ENCODE data around the gene PACRG.

Gene PACRG

DNA sequence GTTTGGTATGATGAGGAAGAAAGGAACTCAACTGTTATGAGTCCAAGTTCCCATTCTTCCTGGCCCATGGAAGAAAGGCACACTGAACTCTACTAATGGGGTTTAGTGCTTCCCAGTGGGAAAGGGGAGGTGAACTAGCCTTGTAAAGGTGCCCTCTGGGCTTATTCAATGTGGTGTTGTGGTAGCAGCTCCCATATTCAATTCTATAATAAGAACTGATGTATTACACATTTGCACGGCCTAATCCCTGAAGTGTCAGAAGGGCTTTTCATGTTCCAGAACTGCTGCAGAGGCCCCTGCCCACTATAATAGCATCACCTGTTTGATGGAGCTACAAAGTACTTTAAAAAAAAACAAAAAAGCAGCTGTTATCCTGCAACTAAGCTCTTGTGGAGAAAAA lies 17.4 kb upstream of the PACRG start:
- DNase-seq (ENCODE audit: low spot score): no peak

DNA sequence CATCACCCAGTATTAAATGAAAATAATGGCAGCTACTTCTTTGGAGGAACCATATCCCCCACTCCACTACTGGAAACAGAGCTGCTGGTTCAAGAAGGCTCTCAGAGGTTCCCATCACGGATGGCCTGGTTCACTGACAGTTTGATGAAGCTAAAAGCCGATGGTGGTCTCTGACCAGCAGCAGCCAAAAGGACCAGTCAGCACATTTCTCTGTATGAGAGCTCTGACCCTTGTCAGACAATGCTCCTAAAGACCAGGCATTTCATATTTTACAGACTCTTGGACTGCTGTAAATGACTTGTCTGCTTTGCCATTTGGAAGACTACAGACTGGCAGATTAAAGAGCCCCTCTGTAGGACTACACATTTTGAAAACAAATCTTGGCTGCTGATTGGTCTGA lies 16.8 kb upstream of the PACRG start:
- DNase-seq (ENCODE audit: low spot score): no peak

DNA sequence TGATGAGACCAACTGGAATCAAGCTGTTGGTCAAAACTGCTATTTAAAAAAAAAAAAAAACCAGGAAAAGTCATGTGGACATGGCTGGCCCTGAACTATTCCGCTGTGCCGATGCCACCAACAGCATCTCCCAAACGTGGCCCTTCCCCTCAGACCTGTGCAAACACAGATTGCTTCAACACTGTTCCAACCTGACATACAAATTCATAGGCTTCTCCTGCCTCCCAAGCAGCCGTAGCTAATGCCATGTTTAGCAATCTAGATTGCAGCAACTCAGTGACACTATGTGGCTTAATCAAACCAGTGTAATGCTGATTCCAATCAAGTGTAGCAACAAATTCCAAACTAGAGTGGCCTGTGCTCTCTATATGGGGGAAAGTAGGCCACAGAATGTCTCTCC lies 16.4 kb upstream of the PACRG start:
- no peak for DNase-seq (ENCODE audit: low spot score)

DNA sequence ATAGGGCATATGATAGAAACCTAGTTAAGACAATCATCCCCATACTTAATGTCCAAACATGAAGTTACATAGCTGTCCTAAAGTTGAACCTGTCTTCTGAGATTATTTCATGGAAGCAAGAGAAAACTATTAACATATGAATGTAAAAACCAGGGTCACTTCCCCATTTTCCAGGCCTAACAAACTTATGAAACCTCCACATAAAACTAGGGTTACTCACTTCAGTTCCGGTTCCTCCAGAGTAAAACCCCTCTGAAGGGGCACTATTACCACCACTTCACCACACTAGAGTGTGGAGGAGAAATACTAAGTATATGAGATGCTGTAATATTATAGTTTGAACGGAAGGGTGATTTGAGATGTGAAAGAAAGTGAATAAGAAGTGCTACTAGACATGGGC lies 15.1 kb upstream of the PACRG start:
- no peak for DNase-seq (ENCODE audit: low spot score)

DNA sequence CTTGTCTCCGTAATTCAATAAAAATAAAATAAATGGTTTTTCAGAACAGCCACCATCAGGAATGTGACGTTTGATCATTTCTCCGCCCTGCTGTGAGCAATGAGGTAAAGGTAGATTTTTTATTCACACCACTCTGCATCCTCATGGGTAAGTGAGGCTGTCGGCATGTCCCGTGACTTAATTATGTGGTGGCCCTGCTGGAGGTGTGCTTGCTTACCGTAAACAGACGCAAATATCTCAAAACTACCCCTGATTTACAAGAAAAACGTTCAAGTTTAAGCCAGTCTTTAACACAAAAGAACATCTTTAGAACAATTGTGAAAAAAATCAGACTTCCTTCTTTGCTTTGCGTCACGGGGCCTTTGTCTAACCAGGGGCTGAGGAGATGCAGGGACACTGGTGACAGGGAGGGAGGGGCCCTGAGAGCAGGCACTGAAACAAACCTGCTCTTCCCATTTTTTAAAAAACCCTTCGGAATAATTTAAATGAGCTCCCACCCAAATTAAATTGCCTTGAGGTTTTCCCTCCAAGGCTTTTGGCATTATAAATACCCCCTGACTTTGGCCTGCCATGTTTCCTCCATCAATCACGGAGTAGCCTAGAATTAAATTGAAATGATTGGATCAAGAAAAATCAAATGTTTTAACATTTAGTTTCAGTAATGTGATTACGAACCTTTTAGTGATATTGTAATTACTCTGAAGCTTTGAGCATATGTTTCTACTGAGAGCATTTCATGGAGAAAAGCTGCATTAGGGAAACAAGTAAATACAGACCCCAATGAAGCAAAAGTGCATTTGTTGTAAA lies 13.6 kb upstream of the PACRG start:
- DNase-seq (ENCODE audit: low spot score): no peak

DNA sequence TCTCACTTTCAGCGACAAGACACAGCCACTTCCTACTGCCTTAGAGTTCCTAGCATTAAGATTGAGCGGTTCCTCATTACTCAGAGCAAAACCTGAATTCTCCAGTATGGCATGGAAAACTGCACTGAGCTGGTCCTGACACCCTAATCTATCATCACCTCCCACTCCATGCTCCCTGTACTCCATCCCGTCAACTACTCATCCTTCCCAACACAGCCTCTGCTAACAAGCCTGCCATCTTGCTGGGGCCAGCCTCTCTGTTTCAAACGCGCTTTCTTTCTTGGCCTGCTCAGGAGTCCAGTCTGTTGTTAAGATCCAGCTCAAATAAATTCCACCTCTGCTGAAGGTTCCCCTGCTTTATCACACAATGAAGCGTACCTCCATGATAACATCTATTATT lies 12.2 kb upstream of the PACRG start:
- DNase-seq (ENCODE audit: low spot score): no peak

DNA sequence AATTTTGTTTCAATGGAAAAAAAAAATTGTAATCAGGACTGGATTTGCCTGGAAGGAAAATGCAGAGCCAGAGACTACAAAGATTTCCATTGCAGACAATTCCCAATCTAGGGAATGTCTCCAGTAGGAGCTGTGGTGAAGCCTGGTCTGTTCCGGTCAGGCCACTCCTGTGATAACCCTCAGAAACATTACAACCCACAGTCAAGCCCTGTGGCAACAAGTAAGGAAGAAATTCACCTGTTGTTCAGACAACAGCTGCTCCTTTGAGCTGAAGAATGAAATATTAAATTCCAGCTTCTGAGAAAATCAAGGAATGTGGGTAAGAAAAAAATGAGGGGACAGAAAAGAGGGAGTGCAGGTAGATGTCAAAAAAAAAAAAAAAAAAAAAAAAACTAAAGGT lies 8.2 kb upstream of the PACRG start:
- no peak for DNase-seq (ENCODE audit: low spot score)

DNA sequence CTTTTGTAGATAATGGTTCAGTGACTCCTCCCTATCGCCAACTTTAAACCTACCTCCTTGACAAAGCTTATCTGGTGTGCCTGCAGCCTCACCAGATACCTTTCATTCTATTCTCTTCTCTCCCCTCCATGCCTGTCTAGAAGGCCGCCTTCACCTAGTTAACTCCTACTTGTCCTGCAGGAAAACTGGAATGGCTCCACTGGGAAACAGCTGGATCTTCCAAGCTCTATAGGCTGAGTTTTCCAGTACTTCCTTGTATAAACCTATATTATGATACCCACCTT lies 6.4 kb upstream of the PACRG start:
- DNase-seq (ENCODE audit: low spot score): no peak

DNA sequence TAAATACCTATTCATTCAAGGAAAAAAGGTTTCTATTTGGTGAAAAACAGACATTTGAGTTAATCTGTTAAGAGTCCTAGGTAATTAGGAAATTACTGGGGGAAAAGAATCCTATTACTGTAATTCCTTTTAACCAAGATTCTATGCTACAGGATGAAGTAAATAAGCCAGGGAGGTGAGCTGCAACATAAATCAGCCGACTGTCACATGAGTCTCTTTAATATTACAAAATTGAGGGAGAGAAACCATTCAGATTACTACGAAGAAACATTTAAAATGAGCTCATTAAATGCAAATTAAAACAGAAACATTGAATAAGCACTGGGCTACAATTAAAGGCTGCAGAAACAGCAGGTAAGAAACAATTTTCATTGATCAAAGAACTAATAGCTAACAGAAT lies 5.5 kb upstream of the PACRG start:
- no peak for DNase-seq (ENCODE audit: low spot score)

DNA sequence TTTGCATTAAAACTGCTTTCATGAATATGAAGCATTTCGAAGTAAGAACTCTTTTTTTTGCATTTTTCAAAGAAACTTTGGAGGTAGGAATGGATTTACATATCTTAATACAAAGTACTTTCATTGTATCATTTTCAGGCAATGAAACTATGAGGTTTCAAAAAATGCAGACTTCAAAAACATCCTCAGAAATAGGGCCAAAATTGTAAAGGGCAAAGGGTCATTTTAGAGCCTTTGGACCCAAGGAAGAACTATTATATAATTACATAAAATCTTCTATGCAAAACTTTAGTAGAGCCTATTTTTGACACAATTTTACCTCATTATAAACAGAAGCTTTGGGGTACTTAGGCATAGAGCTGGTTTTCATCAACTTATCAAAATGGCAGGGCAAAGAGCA lies 5.1 kb upstream of the PACRG start:
- no peak for DNase-seq (ENCODE audit: low spot score)

DNA sequence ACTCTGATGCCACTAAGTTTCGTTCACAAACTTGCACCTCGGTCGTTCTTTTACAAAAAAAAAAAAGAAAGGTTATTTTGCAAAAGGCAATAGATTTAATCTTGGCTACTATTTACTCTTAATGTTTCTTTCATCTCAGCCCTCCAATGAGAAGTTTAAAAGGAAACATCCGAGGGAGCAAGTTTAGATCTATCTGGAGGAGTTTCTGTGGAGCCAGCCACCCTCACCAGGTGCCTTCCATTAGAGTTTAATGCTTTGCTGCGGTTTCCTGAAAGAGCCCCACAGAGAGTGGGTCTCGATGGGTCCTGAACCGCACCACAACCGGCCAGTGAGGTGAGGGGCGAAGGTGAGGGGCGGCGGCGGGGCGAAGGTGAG lies 840 bp upstream of the PACRG start:
- DNase-seq (ENCODE audit: low spot score): no peak

DNA sequence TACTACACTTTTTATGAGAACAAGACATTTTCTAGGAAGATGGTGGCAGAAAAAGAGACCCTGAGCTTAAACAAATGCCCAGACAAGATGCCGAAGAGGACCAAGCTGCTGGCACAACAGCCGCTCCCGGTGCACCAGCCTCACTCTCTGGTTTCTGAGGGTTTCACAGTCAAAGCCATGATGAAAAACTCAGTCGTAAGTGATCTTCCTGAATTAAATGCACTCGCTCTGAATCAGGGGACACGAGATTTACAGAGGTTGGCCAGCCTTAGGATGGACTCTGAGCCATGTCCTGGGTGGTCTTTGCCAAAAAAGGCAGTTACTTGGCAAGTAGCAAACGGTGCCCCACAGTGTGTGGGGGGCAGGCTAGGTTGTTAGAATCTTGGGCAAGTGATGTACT lies 423 bp downstream of the PACRG start:
- DNase-seq (ENCODE audit: low spot score): no peak

DNA sequence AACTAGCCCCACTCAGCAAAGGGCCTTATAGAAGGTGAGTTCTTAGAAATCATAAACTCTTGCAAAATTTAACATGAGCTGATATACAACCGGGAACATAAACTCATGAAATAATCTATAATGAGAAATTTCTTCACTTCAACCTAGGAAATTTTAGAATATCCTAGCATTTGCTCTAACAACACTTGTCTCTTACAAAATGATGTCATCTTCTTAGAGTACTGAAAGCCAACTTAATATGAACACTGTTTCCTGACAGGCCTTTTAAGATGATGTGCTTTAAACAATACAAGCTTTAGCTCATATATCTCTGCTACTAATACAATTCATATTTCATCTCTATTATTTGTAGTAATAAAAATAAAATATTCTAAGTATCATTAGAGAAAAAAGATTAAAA lies 932 bp downstream of the PACRG start:
- no peak for DNase-seq (ENCODE audit: low spot score)

DNA sequence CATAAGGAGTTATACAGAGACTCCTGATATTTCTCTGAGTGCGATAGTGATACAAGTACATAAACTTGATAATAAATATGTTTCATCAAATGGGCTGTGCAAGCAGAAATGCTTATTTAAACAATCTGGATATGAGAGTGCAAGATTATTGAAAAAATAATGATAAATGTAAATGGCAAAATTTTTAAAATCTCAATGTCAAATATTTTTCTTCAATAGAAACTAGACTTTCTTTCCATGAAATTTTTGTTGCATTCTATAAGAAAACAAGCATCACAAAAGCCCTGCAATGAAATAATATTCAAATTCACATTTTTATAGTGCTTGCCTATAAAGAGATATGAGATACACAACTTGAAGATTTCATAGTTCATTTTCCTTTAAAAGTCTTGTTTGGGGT lies 2.7 kb downstream of the PACRG start:
- no peak for DNase-seq (ENCODE audit: low spot score)

DNA sequence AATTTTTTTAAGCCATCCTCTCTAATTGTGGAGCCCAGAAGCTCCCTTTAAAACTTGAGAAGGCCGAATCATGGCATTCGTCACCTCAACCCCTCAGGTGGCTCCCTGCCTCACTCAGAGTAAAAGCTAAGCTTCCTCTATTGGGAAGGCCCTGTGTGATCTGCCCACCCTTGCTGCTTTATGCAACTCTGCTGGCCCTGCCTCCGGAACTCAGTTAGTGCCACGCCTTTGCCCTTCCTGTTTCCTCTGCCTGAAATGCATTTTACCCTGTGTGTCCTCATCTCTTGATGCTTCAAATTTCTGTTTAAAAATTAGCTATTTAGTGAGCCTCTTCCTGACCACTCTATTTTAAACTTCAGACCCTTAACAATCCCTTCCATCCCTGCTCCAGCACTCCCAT lies 5.7 kb downstream of the PACRG start:
- DNase-seq (ENCODE audit: low spot score): no peak

DNA sequence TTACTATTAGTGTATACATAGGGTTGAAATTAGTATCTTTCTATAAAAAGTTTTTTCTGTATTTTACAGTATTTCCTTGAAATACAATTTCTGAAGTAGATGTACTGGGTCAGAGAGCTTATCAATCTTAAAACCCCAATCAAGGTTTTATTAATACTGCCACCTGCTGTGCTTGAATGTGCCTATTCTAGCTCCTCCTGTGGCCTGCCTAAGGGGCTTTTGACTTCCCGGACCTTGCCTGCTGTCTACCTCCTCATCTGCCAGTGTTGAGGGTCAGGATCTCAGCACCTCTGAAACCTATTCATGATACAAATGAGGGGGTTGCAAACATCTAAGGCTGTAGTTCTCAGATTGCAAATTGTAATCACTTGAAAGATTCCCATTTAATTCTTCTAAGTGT lies 9.2 kb downstream of the PACRG start:
- no peak for DNase-seq (ENCODE audit: low spot score)

DNA sequence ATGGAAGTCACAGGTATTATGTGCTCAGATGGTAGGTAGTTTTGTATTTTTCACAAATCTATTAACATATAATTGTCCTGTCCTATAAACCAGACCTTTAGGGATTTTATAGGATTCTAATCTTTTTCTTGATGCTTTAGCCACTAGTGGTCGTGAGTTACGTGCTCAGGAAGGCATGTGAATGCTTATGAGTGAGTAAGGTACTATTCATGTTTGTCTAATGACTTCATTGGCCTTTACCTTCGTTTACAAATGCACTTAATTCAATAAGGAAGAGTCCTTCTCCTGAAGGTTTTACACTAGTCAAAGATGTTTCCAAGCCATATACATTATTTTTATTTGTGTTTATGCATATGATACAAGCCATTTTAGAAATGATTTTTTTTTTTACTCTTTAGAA lies 23.0 kb downstream of the PACRG start:
- DNase-seq (ENCODE audit: low spot score): no peak

DNA sequence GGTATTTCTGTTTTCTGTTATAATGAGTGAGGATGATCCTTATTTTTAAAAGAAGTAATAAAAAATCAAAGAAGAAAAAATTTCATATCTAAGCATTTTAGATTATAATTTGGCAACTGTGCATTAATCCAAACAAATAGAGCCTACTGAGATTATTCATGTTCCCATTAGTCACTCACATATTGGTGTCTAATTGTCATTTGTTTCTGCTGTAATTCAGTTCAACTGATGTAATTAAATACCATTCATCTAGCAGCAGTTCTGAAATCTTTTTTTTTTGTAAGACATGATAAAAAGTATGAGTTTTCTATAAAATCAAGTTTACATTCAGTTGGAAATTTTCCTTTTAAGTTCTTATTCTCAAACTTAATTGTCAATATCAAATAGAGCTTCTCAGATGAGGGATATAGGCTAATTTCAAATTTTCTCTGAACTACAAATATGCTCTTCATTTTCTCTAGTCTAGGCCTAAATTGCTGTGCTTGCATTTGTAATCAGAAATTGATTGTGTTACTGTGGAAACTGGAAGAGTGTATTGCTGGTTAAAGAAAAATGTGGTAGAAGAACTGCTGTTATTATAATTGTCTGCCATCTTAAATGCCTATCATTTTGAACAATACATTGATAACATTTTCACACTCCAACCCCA lies 23.6 kb downstream of the PACRG start:
- no peak for DNase-seq (ENCODE audit: low spot score)

DNA sequence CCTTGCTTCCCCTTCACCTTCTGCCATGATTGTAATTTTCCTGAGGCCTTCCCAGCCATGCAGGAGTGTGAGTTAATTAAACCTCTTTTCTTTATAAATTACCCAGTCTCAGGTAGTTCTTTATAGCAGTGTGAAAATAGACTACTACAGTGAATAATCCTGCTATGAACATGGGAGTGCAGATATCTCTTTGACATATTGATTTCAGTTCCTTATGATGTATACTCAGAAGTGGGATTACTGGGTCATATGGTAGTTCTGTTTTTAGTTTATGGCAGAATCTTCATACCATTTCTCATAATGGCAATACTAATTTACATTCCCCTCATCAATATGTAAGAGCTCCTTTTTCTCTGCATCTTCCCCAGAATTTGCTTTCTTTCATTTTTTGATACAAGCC lies 26.0 kb downstream of the PACRG start:
- no peak for DNase-seq (ENCODE audit: low spot score)

DNA sequence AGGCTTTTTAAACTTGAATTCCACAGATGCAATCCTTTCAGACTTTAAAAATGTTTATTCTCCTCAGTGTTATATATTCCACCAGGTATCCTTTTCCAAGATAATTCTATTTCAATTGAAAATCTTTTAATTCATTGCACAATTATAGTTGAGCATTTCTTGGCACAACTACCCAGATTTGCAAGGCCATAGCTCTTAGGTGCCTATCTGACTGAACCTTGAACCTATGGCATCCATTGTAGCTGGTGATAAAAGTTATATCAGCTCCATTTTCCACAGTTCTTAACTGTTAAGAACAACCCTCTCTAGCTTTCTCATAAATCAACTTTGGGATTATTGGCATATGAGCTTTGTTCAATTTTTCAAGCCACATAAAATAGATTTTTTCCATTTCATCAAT lies 42.4 kb downstream of the PACRG start:
- DNase-seq (ENCODE audit: low spot score): no peak

DNA sequence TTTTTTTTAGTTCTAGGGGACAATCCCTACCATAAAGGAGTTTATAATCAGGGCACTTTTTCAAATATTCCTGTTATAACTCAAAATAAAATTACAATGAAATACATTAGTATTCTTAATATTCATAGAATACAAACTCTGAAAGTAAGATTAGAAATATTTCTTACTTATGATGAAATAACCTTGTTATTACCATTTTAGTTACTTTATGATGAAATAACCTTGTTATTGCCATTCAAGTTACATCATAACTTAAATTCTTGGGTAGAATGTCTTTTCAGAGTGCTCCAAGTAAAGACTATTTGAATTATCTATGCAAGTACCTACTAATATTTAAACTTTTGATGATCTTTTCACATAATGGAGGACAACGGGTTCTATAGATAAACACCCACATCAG lies 43.2 kb downstream of the PACRG start:
- no peak for DNase-seq (ENCODE audit: low spot score)

DNA sequence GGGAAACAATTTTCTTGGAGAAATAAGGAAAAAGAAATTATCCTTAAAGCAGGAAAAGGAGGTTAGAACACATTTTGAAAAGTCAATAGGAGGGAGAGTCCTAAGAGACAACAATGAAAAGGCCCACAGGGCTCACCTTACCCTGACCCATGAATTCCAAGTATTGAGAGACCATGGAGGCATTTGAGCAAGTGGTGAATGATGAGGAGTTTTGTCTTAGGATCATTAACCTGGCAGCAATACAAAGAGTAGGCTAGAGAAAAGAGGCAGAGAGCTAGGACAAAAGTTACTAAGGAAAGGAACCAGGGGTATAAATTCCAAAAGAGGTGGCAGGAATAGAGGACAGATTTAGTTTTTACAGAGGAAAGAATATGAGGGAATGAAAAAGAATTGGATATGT lies 44.7 kb downstream of the PACRG start:
- DNase-seq (ENCODE audit: low spot score): no peak

DNA sequence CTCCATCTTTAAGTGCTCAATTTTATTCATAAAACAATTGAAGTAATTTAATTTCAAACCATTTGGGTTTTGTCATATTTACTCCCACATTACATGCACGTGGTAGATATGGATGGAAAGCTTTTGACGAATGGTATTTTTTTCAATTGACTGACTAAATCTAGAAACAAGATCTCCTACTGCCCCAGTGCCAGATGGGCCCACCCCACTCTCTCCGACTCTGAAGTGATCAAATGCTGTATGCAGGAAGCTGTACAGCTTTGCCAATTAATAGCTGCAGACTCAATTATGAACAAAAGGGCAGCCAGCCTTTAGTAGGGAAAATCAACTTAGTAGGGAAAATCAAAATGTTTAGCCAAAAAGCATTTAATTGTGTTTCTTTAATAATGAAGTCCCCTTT lies 46.2 kb downstream of the PACRG start:
- no peak for DNase-seq (ENCODE audit: low spot score)

DNA sequence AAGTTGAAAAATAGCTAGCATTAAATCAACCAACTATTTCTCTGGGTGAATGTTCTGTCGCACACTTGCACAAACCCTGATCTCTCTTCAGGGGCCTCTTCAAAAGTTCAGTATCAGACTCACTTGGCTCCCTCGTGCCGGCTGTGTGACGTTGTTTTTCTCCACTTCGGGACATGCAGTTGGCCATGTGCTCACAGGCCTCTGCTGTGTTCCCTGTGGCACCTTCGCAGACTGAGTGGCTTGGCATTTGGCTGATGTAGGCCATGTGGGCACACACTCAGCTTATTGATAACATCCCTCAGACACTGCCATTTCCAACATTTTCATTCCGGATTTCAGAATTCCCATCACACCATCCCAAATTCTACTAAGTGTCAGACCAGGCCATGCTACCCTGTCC lies 49.3 kb downstream of the PACRG start:
- DNase-seq (ENCODE audit: low spot score): no peak

DNA sequence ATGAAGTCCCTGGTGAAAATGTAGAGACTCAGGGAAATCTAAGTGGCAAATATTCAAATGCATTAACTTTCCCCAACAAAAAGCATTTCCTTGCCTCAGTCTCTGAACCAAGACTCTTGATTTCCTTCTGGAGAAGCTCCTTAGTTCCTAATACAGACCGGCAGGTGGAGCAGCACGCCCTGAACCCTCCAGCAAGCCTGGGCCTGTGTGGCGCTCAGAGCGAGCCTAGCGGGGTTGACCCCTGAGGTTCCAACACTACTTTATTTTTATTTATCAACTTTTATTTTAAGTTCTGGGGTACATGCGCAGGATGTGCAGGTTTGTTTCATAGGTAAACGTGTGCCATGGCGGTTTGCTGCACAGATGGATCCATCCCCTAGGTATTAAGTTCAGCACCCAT lies 50.8 kb downstream of the PACRG start:
- DNase-seq (ENCODE audit: low spot score): no peak

All from ecto neural progenitor cell (in vitro differentiated cells).